Measurements from ENCODE around the gene CLMP.

DNA sequence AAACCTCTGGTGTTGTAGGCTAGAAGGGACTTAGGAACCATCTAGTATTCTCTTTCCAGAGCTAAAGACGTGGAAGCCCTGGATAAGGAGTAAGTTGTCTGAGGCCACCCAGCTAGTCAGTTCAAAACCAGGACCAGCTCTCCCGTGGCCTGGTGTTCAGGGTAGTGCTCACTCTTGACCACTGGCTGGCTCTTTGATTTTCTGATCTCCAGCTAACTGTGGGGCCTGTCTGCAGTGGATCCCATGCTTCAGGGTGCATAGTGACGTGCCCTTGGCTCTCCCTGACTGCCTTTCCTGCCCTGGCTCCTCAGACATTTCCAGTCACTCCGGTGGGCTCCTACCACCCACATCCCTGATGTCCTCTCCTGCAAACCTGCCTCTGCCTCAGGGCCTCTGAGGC, 1.3 kb downstream of the CLMP start:
- TF ChIP-seq, protein P1, sequence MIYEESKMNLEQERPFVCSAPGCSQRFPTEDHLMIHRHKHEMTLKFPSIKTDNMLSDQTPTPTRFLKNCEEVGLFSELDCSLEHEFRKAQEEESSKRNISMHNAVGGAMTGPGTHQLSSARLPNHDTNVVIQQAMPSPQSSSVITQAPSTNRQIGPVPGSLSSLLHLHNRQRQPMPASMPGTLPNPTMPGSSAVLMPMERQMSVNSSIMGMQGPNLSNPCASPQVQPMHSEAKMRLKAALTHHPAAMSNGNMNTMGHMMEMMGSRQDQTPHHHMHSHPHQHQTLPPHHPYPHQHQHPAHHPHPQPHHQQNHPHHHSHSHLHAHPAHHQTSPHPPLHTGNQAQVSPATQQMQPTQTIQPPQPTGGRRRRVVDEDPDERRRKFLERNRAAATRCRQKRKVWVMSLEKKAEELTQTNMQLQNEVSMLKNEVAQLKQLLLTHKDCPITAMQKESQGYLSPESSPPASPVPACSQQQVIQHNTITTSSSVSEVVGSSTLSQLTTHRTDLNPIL (CRISPR knock-in tag; IDR thresholded peaks at IDR 0.05; ENCODE audit: low read depth) = no peak
- no peak for TF ChIP-seq RARB (CRISPR knock-in tag; IDR thresholded peaks at IDR 0.05)
- TF ChIP-seq ARNTL (CRISPR knock-in tag; IDR thresholded peaks at IDR 0.05; ENCODE audit: borderline replicate concordance, low read depth) = no peak
- TF ChIP-seq, protein P2, sequence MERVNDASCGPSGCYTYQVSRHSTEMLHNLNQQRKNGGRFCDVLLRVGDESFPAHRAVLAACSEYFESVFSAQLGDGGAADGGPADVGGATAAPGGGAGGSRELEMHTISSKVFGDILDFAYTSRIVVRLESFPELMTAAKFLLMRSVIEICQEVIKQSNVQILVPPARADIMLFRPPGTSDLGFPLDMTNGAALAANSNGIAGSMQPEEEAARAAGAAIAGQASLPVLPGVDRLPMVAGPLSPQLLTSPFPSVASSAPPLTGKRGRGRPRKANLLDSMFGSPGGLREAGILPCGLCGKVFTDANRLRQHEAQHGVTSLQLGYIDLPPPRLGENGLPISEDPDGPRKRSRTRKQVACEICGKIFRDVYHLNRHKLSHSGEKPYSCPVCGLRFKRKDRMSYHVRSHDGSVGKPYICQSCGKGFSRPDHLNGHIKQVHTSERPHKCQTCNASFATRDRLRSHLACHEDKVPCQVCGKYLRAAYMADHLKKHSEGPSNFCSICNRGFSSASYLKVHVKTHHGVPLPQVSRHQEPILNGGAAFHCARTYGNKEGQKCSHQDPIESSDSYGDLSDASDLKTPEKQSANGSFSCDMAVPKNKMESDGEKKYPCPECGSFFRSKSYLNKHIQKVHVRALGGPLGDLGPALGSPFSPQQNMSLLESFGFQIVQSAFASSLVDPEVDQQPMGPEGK (CRISPR knock-in tag; IDR thresholded peaks at IDR 0.05; ENCODE audit: borderline replicate concordance) = no peak
- 0 out of 2 replicates have a peak, but pooled peaks have one; percentile 26 for TF ChIP-seq ZFP3 (CRISPR knock-in tag; IDR thresholded peaks at IDR 0.05)
- no peak for TF ChIP-seq ZNF565 (CRISPR knock-in tag; conservative IDR thresholded peaks at IDR 0.05; ENCODE audit: low read depth)

All from SK-N-SH treated with all-trans-retinoic acid at 6 μM for 48 hours (cell line).